GM06990 (cell line): ENCODE results near the gene PTAFR.
A peak's percentile ranks its signal among the peaks of the same experiment; 100 is the strongest.

Experiments
- DNase-seq: peaks from one replicate; pipeline ENCODE4 v3.0.0-alpha.2; 2011; ENCODE audit not compliant: insufficient read length; ENCODE audit errors: extremely low read depth
- H3K27me3 ChIP-seq: replicated peaks from 2 replicates; pipeline ENCODE4 v1.6.0; 2011; ENCODE audit warnings: low read length; ENCODE audit not compliant: control insufficient read depth, insufficient read depth
- H3K36me3 ChIP-seq: 2 replicates; pipeline ENCODE4 v1.5.1; 2011; ENCODE audit warnings: low read length; ENCODE audit not compliant: control insufficient read depth, insufficient read depth
- H3K4me3 ChIP-seq: replicated peaks from 2 replicates; pipeline ENCODE4 v1.5.1; 2011; ENCODE audit warnings: low read depth, mild to moderate bottlenecking, control low read depth, low read length
- CTCF ChIP-seq: IDR thresholded peaks from 2 replicates; pipeline ENCODE4 v1.5.1; 2011; ENCODE audit warnings: low read length, control low read depth, mild to moderate bottlenecking, inconsistent platforms; ENCODE audit not compliant: insufficient read depth, poor library complexity, severe bottlenecking

PTAFR gene

GRCh38 chr1:28136922-28137613, 39.4 kb downstream of the PTAFR start:
- H3K36me3 ChIP-seq = no peaks in the 10 kb centered on the region
- no peak for TF ChIP-seq CTCF
- no peak for DNase-seq

GRCh38 chr1:28136169-28136921, 40.1 kb downstream of the PTAFR start:
- no peaks in the 10 kb centered on the region for H3K27me3 ChIP-seq
- DNase-seq = no peak
- H3K36me3 ChIP-seq = no peaks in the 10 kb centered on the region
- TF ChIP-seq CTCF = no peak
- H3K4me3 ChIP-seq = no peak overlapping the region

More at GRCh38 chr1:28136922-28137613, 39.4 kb downstream of the PTAFR start:
- Histone ChIP-seq H3K27me3 (no peaks in the 10 kb centered on the region), H3K4me3 (no peak overlapping the region)

GRCh38 chr1:28135371-28136168, 40.9 kb downstream of the PTAFR start:
- Histone ChIP-seq H3K27me3 (no peaks in the 10 kb centered on the region), H3K4me3 (no peak overlapping the region), H3K36me3 (no peaks in the 10 kb centered on the region)
- DNase-seq = no peak
- TF ChIP-seq CTCF = no peak

- no peaks in the 10 kb centered on the region for H3K36me3 ChIP-seq
- no peaks in the 10 kb centered on the region for H3K27me3 ChIP-seq
- no peak for TF ChIP-seq CTCF
- no peak for DNase-seq
- no peak overlapping the region for H3K4me3 ChIP-seq
These were observed 41.8 kb downstream of the PTAFR start for GRCh38 chr1:28134651-28135207.

GRCh38 chr1:28132171-28133167, 44.0 kb downstream of the PTAFR start:
- Histone ChIP-seq H3K4me3 (no peak overlapping the region), H3K36me3 (no peaks in the 10 kb centered on the region), H3K27me3 (no peaks in the 10 kb centered on the region)
- peak; percentile 56 for DNase-seq
- no peak for TF ChIP-seq CTCF
